HG02623 (cell line): ENCODE results near the gene BRAF.
"Not testable (repeated sequence)": the region's sequence is repeated elsewhere in the genome, so short reads cannot be mapped to it uniquely, and the experiment has no call there.

Experiments
- ATAC-seq: cut with Tn5 transposase; IDR thresholded peaks from one replicate; pipeline ENCODE4 v1.9.1; 2021; ENCODE audit warnings: moderate library complexity; ENCODE audit not compliant: unreplicated experiment

Gene BRAF

GRCh38 chr7:140719721-140720120, 205.0 kb downstream of the BRAF start:
- ATAC-seq, result no peak

DNA sequence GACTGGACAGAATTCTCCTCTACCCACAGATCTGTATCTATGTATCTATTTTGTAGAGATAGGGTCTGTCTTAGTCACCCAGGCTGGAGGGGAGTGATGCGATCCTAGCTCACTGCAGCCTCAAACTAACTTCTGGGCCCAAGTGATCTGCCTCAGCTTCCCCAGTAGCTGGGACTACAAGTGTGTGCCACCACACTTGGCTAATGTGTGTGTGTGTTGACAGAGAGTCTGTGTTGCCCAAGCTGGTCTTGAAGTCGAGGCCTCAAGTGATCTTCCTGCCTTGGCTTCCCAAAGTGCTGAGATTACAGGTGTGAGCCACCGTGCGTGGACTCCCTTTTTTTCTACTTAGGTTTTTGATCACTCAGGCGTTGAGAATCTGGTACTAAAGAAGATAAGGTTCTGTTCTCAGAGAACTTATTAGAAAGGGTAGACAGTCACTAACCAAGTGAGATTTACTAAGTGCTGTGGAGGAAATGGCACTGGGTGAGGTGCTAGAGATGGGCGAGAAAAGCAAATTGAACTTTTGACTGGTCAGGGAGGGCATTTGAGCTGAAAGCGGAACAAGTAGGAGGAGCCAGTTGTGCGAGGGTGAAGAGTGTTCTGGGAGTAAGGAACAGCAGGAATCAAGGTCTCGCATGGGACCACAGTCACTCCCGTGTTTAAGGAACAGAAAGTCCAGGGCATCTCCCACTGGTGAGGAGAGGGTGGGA, 210.2 kb downstream of the BRAF start:
- ATAC-seq, result no peak

GRCh38 chr7:140712392-140712791, 212.3 kb downstream of the BRAF start:
- not testable (repeated sequence) for ATAC-seq

GRCh38 chr7:140708764-140709163, 216.0 kb downstream of the BRAF start:
- not testable (repeated sequence) for ATAC-seq

GRCh38 chr7:140707132-140707531, 217.6 kb downstream of the BRAF start:
- no peak for ATAC-seq

- ATAC-seq, result no peak
Measured at GRCh38 chr7:140704205-140704604, 220.5 kb downstream of the BRAF start.

- no peak for ATAC-seq
Measured at GRCh38 chr7:140702774-140703173, 222.0 kb downstream of the BRAF start.

DNA sequence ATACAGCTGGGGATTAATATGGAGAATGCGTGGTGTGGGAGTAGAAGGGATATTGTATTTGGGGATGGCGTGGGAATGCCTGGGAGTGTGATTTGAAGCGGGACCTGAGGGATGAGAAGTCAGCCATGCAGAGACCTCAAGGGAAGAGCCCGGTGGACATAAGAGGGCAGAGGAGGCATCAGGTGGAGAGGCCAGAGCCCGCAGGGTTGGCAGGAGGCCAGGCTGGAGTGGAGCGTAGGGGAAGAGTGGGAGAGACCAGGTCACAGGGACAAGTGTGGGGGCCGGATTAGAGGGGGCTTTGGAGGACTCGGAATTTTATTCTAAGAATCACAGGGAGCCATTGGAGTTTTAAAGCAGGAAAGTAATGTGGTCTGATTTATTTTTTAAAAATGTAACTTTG, 226.3 kb downstream of the BRAF start:
- ATAC-seq, result no peak

DNA sequence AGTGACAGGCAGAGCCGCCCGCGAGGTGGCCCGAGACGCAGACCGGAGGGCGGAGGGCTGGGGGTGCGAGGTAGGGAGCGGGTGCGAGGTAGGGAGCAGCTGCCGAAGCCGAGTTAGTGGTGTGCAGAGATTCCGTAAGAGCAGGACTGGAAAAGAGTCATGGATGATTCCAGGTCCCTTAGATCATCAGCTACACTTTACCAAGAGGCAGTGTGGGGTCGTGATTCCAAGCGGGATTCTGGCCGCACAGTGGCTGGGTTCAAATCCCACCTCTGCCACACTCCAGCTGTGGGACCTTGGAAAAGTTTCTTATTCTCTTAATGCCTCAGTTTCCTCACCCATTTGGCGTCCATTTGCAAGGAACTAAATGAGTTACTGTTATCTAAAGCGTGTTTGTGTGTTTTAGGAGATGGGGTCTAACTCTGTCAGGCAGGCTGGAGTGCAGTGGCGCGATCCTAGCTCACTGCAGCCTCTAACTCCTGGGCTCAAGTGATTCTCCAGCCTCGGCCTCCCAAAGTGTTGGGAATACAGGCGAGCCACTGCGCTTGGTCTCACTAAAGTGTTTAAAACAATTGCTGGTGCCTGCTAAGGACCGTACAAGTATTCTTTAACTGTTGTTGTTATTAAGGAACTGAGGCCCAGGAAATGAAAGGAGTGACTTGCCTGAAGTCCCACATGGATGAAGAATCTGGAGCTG, 227.1 kb downstream of the BRAF start:
- no peak for ATAC-seq

DNA sequence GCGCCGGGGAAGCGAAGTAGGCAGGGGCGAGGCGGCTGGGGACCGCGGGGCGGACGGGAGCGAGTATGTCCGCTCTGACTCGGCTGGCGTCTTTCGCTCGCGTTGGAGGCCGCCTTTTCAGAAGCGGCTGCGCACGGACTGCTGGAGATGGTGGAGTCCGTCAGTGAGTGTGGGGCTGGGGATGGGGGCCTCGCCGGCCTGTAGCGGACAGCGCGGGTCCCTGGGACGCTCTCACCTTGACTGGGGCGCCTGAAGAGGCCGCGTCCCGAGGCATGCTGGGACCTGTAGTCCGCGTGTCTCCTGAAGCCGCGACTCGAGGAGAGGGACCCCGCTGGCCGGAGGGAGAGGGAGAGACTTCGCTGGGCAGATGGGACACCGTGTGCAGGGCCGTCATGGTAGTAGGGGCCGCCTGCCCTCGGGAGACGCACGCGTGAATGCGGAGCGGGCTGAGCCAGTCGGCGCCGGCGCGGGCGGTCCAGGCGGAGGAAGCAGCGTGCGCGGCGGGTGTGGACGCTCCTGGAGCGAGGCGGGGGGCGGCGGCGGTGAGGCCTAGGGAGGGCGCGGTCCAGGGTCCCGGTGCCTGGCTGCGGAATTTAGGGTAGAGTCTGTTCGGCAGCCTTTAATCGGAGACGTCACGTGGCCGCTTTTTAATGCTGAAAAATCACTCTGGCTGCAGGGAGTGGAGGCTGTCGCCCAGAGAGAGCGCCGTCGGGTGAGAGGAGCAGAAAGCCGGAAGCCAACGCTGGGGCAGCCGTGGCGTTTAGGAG, 227.9 kb downstream of the BRAF start, which contains the start of gene NDUFB2:
TSS of gene NDUFB2 (plus strand) at position 29 of the 767 bp plus-strand sequence. CDS start at position 66, 37 bp downstream.
- ATAC-seq, result peak; percentile 90

- no peak for ATAC-seq
Measured at GRCh38 chr7:140696024-140696679, 228.6 kb downstream of the BRAF start.

- no peak for ATAC-seq
Measured at GRCh38 chr7:140695381-140695780, 229.3 kb downstream of the BRAF start.

- no peak for ATAC-seq
Measured at GRCh38 chr7:140694592-140694991, 230.1 kb downstream of the BRAF start.

- not testable (repeated sequence) for ATAC-seq
Measured at GRCh38 chr7:140693849-140694248, 230.9 kb downstream of the BRAF start.

- ATAC-seq, result no peak
Measured at GRCh38 chr7:140691376-140692045, 233.2 kb downstream of the BRAF start.

GRCh38 chr7:140689199-140690152, 235.3 kb downstream of the BRAF start:
- ATAC-seq, result no peak

GRCh38 chr7:140688341-140688740, 236.4 kb downstream of the BRAF start:
- ATAC-seq, result no peak

- ATAC-seq, result no peak
Measured at GRCh38 chr7:140686921-140687320, 237.8 kb downstream of the BRAF start.

GRCh38 chr7:140685407-140686087, 239.2 kb downstream of the BRAF start:
- no peak for ATAC-seq
